Measurements from ENCODE around the gene SLC25A25.
"Not testable (repeated sequence)": the region's sequence is repeated elsewhere in the genome, so short reads cannot be mapped to it uniquely, and the experiment has no call there.

SLC25A25 gene

GRCh38 chr9:128128836-128129590, 61.0 kb downstream of the SLC25A25 start:
- DNase-seq: no peak

- DNase-seq: peak; percentile 48
Measured at GRCh38 chr9:128129976-128130590, 62.1 kb downstream of the SLC25A25 start.

- not testable (repeated sequence) for DNase-seq
Measured at GRCh38 chr9:128130651-128131050, 62.6 kb downstream of the SLC25A25 start.

GRCh38 chr9:128131346-128131745, 63.3 kb downstream of the SLC25A25 start:
- not testable (repeated sequence) for DNase-seq

GRCh38 chr9:128132139-128132538, 64.1 kb downstream of the SLC25A25 start:
- not testable (repeated sequence) for DNase-seq

GRCh38 chr9:128135561-128135960, 67.5 kb downstream of the SLC25A25 start:
- DNase-seq: not testable (repeated sequence)

GRCh38 chr9:128136816-128137793, 69.1 kb downstream of the SLC25A25 start:
- DNase-seq: no peak

GRCh38 chr9:128138001-128138400, 70.0 kb downstream of the SLC25A25 start:
- no peak for DNase-seq

- DNase-seq: no peak
Measured at GRCh38 chr9:128139621-128140020, 71.6 kb downstream of the SLC25A25 start.

- DNase-seq: no peak
Measured at GRCh38 chr9:128141604-128142003, 73.6 kb downstream of the SLC25A25 start.

GRCh38 chr9:128142061-128142460, 74.0 kb downstream of the SLC25A25 start:
- DNase-seq: no peak

GRCh38 chr9:128142596-128142995, 74.6 kb downstream of the SLC25A25 start:
- DNase-seq: no peak

- DNase-seq: no peak
Measured at GRCh38 chr9:128143525-128144238, 75.7 kb downstream of the SLC25A25 start.

- DNase-seq: no peak
Measured at GRCh38 chr9:128144239-128145181, 76.5 kb downstream of the SLC25A25 start.

GRCh38 chr9:128145536-128145935, 77.5 kb downstream of the SLC25A25 start:
- no peak for DNase-seq

GRCh38 chr9:128145951-128146351, 77.9 kb downstream of the SLC25A25 start:
- DNase-seq: no peak

- no peak for DNase-seq
Measured at GRCh38 chr9:128146591-128147120, 78.6 kb downstream of the SLC25A25 start.

GRCh38 chr9:128148509-128149000, 80.5 kb downstream of the SLC25A25 start:
- no peak for DNase-seq

- DNase-seq: no peak
Measured at GRCh38 chr9:128149001-128149701, 81.1 kb downstream of the SLC25A25 start, which contains the start of gene LCN2. Gene LCN2, plus strand, starts transcription at chr9:128149453. Its CDS starts 73 bp downstream, at chr9:128149526.

GRCh38 chr9:128149951-128150593, 82.0 kb downstream of the SLC25A25 start:
- no peak for DNase-seq
